ENCODE measurements around the gene SLC5A11.
"Not testable (repeated sequence)": the region's sequence is repeated elsewhere in the genome, so short reads cannot be mapped to it uniquely, and the experiment has no call there.

SLC5A11 gene

DNA sequence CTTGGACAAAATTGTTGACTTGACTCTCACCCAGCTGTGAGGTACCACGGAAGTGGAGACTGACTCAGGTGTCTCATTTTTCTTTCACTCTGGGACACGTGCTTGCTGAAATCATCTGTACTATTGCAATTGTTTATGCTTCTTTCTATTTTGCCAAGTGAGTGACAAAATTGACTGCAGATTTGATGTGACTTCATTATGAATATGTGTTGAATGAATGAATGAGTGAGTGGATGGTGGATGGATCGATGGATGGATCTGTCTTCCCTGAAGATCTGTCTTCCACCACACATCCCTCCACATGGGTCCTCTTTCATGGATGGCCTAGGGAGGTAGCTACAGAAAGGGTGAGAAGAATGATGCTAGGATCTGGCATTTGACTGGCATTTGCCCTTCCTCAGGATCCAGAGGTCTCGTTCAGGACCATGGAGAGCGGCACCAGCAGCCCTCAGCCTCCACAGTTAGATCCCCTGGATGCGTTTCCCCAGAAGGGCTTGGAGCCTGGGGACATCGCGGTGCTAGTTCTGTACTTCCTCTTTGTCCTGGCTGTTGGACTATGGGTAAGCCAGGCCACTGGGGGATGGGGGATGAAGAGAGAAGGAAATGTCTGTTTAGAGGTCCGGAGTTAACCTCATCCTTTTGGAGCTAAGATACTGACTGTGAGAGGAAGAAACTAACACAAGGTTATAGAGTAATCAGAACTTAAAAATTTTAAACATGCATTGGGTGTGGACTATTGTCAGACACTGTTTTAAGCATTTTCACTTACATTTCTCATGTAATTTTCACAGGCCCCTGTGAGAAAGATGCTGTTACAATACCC is 12.7 kb downstream of the SLC5A11 start:
- DNase-seq: peak; percentile 57 to 81 (median 67)

DNA sequence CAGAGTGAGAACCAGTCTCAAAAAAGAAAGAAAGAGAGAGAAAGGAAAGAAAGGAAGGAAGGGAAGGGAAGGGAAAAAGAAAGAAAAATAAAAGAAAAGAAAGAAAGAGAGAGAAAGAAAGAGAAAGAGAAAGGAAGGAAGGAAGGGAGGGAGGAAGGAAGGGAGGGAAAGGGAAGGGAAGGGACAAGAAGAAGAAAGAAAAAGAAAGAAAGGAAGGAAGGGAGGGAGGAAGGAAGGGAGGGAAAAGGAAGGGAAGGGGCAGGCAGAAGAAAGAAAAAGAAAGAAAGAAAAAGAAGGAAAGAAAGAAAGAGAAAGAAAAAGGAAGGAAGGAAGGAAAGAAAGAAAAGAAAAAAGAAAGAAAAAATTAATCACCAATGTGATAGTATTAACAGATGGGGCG is 15.7 kb downstream of the SLC5A11 start:
- DNase-seq: no peak

DNA sequence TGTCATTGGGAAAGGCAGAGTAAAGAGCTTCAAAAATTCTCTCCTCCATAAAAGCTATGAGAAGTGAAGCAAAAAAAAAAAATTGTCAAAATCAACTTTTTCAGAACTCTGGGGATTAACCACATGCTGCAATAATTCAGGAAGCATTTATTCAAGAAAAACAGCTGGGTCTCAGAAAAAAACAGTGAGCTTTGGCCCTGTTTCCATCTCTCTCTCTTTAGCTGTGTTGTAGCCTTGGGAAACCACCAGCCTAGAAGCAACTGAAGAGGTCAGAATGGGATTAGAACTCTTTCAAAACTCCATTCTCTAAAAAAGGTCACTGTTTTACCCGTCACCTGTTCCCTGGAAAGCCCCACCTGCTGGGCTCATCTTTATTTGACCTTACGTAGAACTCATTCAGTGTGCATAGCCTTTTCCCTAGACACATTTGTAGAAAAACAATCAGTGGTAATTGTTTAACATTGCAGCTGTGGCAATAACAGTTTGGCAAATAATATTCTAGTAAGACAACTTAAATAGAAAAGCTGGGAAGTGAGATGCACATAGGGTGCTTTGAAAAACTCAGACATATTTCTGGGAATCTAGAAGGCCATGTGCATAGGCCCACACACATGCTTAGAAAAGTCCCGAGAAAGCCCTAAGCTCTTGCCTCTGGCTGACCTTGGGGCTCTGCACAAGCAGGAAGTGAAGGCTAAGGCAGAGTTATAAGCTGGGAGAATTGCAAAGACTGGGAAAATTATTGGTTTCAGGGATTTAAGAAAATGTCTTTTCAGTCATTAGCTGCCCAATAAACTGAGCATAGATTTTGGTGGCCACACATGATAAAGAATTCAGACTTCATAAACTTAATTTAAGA is 18.0 kb downstream of the SLC5A11 start:
- DNase-seq: no peak

DNA sequence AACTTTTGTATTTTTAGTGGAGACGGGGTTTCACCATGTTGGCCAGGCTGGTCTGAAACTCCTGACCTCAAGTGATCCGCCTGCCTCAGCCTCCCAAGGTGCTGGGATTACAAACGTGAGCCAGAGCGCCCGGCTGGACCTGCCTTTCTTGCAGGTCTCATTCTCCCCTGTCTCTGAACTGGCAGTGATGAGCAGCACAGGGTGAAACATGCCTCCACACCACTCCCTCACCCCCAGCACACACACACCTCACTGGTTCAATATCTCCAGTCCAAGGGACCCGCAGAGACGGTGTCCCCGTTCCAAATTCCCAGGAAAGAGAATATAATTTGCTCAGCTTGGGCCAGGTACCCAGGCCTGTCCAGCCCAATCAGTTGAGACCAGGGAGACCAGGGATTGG is 23.3 kb downstream of the SLC5A11 start:
- no peak for DNase-seq

DNA sequence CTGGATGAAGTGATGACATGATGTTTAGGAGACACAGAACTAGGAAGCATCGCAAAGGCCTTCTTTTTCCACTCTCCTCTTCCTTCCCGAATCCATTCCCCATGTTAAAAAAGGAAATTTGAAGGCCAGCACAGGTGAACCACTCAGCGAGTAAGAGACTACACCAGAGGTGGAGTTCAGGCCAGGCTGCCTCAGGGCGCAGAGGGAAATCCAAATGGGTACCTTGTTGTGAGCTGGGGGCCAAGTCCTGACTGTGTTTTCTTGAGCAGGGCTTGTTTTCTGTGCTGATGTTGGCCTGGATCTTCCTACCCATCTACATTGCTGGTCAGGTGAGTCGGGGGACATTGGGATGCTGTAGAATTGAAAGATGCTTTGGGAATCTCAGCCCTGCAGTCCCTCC is 26.1 kb downstream of the SLC5A11 start:
- no peak for DNase-seq

DNA sequence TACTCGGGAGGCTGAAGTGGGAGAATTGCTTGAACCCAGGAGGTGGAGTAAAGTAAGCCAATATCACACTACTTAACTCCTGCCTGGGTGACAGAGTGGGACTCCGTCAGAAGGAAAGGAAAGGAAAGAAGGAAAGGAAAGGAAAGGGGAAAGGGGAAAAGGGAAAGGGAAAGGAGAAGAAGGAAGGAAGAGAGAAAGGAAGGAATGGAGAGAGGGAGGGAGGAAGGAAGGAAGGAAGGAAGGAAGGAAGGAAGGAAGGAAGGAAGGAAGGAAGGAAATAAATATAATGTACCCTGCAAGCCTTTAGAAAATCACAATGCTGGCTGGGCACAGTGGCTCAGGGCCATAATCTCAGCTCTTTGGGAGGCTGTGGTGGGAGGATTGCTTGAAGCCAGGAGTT is 27.3 kb downstream of the SLC5A11 start:
- no peak for DNase-seq

DNA sequence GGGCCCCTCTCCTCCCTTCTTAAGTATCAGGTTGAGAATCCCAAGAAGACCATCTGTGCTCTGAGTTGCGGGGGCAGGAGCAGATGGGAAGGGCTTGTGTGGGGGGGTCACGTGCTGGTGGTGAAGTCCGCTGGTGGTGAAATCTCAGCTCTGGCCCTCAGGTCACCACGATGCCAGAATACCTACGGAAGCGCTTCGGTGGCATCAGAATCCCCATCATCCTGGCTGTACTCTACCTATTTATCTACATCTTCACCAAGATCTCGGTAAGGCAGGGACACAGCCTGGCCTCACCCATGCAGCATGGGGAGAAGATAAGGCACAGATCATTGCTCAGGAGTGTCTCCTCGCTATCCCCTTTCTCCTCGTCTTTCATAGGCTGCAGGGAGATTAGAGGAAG is 29.7 kb downstream of the SLC5A11 start:
- DNase-seq: no peak

DNA sequence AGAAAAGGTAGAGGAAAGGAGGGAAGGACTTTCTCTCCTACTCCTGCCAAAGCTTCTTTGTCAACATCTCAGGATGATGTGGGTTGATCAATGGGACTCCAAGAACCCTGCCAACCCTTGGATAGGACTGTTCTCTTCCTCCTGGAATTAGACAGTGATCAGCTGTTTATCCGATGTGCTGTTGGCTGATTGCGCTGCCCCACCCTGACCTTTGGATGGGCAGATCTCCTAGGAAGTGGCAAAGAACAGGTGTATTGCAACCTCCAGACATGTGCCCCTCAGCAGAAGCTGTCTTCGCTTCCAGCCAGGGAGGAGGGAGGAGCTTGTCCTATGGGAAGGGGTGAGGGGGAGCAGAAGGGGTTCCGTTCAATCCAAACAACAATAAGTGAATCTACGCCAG is 30.5 kb downstream of the SLC5A11 start:
- no peak for DNase-seq

DNA sequence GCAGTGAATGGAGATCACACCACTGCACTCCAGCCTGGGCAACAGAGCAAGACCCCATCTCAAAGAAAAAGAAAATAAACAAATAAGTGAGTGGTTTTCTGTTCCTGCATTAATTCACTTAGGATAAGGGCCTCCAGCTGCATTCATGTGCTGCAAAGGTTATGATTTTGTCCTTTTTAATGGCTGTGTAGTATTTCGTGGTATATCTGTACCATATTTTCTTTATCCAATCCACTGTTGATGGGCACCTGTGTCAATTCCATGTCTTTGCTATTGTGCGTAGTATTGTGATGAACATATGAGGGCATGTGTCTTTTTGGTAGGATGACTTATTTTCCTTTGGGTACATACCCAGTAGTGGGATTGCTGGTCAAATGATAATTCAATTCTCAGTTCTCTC is 33.9 kb downstream of the SLC5A11 start:
- no peak for DNase-seq

DNA sequence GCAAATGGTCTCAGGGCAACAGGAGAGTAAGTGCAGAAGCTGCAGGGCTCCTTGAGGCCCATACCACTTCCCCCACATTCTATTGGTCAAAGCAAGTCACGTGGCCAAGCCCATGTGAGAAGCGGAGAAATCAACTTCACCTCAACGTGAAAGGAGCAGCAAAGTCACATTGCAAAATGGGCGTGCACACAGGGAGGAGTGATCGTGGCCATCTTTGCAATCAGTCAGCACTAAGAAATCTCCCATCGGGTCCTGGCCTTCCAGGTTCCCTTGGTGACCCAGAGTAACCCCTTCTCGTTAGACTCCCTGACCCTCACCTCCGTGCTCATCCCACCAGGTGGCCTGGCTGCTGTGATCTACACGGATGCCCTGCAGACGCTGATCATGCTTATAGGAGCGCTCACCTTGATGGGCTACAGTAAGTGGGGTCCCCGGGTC is 38.0 kb downstream of the SLC5A11 start:
- no peak for DNase-seq

DNA sequence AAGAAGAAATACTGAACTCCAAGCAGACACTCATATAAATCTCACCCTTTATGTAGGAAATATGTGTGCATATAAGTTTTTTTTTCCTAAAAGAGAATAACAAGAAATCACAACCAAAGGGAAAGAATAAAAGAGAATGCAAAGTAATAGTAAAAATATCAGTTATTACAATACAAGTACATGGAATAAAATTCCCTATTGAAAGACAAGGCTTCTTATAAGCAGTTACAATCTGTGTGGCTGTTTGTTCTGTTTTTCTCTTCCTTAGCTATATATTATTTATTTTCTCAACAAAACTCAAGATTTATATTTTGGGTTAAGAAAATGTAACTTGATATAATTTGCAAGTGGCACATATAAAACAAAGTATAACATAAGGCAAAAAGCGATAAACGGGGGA is 41.7 kb downstream of the SLC5A11 start:
- DNase-seq: no peak

DNA sequence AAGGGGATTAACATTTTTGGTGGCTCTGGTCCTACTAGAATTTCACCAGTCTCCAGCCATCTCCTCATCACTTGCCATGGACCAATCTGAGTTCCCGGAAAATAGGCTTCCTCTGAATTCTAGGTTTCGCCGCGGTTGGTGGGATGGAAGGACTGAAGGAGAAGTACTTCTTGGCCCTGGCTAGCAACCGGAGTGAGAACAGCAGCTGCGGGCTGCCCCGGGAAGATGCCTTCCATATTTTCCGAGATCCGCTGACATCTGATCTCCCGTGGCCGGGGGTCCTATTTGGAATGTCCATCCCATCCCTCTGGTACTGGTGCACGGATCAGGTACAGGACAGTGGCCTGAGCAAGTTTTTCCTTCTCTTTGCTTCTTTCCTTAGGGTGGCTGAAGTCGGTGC is 45.0 kb downstream of the SLC5A11 start:
- no peak for DNase-seq

DNA sequence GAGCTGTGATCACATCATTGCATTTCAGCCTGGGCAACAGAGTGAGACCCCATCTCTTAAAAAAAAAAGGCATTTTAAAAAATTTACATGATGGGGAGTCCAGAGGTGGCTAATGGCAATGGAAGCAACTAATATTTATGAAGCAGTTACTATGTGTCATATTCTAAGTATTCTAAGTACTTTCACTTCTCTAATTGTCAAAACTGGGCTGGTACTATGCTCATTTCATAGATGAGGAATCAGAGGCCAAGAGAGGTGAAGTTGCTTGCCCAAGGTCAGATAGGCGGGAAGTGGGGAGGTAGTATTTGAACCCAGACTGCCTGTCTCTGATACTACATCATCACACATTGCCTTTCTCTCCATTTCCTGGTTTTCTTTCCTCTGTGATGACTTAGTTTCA is 50.7 kb downstream of the SLC5A11 start:
- peak in 2 of 4 experiments; percentile 39 to 48 for DNase-seq

DNA sequence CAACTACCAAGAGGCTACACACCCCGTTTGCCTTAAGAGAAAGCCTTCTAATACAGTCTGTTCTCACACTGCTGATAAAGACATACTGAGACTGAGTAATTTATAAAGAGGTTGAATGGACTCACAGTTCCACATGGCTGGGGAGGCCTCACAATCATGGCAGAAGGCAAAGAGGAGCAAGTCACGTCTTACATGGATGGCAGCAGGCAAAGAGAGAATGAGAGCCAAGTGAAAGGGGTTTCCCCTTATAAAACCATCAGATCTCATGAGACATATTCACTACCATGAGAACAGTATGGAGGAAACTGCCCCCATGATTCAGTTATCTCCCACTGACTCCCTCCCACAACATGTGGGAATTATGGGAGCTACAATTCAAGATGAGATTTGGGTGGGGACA is 51.8 kb downstream of the SLC5A11 start:
- not testable (repeated sequence) for DNase-seq

DNA sequence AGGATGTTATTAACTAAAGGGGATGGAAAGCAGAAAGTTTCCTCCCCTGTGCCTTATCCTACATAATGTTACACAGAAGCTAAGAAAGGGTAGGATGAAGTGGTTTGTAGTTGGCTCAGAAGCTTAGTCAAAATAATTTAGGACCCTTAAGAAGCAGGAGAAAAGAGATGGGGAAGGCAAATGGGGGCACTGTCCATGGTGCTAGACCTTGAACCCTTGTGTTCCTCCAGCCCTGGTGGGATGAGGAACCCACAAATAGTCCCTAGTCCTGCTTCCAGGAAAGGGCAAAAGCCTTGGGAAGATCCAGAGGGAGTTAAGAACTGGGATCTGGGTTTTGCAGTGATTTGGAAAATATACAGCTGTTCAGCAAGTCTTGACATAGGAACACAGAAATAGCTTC is 54.5 kb downstream of the SLC5A11 start:
- DNase-seq: no peak

DNA sequence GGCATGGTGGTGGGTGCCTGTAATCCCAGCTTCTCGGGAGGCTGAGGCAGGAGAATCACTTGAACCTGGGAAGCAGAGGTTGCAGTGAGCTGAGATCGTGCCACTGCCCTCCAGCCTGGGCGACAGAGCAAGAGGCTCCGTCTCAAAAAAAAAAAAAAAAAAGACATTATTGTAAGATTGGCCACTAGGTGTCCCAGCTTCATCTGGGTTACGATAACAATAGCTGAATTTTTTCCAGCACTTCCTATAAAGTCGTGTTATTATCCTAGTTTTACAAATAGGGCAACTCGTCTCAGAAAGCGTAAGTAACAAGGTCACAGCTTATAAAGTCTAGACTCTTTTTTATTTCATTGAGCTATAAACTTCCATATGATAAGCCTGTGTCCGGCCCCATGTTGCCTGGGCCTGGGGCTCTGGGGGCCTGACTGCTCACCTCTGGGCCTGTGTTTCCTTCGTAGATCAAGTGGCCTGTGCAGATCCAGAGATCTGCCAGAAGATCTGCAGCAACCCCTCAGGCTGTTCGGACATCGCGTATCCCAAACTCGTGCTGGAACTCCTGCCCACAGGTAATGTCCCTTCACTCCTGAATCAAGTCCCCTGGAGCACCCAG is 60.5 kb downstream of the SLC5A11 start:
- DNase-seq: peak in 3 of 4 experiments; percentile 8 to 44 (median 18)

DNA sequence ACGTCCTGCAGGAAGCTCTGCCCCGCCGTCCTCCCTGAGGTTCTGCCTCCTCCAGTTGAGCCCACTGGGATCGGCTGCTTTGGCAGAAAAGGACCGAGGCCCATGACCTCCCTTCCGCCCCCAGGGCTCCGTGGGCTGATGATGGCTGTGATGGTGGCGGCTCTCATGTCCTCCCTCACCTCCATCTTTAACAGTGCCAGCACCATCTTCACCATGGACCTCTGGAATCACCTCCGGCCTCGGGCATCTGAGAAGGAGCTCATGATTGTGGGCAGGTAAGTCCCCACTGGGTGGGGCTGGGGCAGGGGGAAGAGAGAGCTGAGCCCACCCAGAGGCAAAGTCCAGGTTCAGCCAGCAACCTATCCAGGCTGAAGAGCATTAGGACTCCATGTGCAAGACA is 61.1 kb downstream of the SLC5A11 start:
- no peak for DNase-seq

DNA sequence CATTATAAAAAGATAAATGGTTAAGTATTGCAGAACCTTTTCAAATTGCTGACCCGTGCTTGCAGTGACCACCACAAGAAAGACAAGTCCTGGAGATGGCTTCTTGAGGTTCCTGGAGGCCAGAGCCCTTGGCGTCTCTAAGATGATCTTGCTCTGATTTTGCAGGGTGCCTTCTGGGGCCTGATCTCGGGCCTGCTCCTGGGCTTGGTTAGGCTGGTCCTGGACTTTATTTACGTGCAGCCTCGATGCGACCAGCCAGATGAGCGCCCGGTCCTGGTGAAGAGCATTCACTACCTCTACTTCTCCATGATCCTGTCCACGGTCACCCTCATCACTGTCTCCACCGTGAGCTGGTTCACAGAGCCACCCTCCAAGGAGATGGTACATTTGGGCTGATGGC is 63.0 kb downstream of the SLC5A11 start:
- no peak for DNase-seq

DNA sequence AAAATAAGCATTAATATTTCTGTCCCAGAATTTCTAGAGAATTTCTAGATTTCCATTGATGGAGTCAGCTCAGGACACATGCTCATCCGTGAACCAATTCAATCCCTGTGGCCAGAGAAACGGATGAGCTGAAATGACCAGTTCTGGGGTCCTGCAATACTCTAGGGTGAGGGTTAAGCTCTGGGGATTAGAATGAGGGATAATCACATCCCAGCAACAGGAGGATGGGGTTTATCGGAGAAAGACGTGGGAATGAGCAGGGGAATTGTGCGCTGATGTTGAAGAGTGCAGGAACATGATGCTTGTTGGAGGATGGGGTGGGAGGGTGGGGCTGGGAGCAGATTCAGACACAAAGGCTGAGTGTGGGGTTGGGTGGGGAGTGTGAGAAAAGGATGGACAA is 64.1 kb downstream of the SLC5A11 start:
- DNase-seq: no peak

DNA sequence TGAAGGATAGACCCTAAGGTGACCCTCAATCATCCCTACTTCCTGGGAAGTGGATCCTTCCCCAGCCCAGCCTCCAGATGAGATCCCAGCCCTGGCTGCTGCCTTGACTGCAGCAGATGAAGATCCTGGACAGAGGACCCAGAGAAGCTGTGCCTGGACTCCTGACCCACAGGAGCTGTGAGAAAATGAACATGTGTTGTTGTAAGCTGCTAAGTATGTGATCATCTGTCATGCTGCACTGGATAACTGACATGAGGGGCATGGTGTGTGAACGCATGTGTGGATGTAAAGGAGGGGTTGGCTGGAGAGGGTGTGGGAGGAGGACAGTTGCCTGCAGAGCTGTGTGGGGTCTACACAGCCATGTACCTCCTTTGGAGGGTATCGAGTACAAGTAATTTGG is 69.3 kb downstream of the SLC5A11 start:
- no peak for DNase-seq

DNA sequence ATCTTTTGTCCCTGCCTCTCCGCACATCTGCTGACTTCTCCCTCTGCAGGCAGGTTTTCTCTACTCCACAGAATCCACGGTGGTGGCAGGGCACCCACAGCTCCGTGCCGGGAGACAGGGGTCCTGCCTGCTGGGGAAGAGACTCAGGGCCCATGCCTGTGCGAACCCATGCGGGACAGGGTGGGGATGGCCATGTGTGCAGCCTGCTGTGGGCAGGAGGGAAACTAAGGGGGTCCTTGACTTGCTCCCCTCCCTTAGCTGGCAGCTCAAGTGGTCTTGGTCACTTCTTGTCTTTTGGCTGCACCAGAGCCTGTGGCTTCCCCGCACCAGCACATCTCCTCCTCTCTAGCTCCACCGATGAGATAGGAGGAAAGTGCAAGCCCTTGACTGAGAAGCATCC is 69.8 kb downstream of the SLC5A11 start:
- DNase-seq: no peak

DNA sequence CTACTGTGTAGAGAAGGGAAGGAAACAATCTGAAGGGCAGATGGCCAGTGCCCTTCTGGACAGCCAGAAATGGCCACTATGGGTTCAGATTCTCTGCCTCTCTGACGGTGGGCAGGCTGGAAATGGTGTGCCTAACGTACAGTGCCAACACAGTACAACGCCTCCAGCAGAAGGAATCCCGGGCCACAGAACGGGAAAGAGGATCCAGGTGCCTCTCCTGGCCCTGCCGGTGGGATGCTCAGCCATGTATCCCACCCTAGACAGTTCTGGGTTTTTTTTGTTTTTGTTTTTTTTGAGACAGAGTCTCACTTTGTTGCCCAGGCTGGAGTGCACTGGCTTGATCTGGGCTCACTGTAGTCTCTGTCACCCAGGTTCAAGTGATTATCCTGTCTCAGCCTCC is 71.5 kb downstream of the SLC5A11 start:
- no peak for DNase-seq

DNA sequence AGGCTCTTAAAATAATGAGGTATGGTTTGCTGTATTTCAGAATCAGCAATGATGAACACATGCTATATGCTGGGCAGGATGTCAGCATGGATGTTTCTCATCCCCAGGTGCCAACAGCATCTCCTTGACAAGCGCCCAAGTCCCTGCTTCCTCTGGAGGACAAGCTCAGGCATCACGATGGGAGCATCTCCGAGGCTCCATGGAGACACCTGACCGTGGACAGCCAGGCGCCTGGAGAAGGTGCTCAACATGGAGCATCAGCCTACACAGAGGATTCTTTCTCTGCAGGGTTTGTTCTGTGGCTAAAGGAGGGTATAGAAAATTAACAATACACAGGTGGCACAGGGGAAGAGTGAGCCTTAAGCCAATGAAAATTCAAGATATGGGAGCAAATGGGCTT is 72.1 kb downstream of the SLC5A11 start:
- no peak for DNase-seq

DNA sequence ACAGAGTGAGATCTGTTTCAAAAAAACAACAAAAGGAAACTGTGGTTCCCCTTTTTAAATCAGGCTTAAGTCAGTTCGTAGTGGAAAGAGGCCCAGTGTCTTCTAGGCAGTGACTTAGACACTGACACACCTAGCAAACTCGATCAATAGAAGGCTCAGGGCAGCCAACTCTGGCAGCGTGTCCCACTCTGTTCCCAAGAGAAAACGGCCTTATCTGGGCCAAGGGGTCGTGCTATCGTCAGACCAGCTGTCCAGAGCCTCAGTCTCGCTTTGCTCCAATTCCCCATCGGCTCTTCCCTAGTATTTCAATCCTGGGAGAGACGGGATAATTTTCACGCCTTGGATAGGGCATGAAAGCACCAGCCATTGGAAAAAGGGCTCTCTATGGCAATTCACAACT is 72.9 kb downstream of the SLC5A11 start:
- peak in 1 of 4 experiments; percentile 14 for DNase-seq
